Activated CD4-positive, alpha-beta T cell treated with anti-CD3 and anti-CD28 coated beads for 48 hours (primary cell): ENCODE measurements around the gene SFXN5.
"Not testable (repeated sequence)": the region's sequence is repeated elsewhere in the genome, so short reads cannot be mapped to it uniquely, and the experiment has no call there.

Experiments
- DNase-seq: peaks from one replicate; pipeline ENCODE4 v3.0.0-alpha.2; 2020

Gene SFXN5

DNA sequence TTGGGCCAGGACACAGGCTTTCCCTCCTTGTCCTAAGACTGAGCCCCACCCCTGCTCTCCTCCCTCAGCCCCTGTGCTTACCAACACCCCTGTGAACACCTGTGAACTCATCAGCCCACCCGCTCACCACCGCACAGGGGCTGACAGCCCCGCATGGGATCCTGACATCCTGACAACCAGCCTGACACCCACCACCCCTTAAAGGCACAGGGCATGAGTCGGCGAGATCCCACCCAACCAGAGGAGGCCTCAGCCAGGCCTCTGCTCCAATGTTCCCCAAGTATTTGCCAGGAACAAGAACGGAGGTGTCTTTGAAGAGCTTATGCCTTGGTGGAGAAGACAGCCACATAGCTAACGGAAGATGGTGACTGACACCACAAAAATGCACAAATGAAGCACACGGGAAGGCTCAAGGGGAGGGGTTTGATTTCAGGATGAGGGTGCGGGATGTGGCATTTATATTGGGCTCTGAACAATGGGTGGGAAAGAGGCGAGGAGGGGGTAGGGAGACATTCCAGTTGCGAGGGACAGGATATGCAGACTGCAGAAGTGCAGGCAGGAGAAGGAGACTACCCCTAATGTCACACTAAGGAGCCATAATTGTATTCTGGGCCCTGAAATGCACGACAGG, 30.2 kb upstream of the SFXN5 start:
- DNase-seq: no peak

GRCh38 chr2:73100956-73101355, 29.4 kb upstream of the SFXN5 start:
- no peak for DNase-seq

GRCh38 chr2:73099486-73099885, 28.0 kb upstream of the SFXN5 start:
- DNase-seq: no peak

DNA sequence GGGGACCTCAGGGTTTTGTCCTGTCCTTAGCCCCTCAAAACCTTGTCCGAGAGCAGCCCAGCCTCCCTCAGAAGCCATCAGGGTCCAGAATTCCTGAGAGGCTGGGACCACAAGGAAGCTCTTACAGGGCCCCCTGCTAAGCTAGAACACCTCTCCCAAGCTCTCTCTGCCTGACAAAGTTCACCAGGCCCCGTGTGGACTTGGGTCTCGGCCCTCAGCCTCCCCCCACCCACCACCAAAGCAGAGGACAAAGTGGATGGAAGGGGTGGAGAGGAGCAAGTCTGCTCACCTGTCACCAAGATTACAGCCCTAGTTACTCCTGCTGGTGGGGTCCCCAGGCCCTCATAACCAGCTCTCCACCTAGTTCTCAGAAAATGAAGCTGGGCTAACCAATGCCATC, 24.4 kb upstream of the SFXN5 start:
- DNase-seq: no peak

DNA sequence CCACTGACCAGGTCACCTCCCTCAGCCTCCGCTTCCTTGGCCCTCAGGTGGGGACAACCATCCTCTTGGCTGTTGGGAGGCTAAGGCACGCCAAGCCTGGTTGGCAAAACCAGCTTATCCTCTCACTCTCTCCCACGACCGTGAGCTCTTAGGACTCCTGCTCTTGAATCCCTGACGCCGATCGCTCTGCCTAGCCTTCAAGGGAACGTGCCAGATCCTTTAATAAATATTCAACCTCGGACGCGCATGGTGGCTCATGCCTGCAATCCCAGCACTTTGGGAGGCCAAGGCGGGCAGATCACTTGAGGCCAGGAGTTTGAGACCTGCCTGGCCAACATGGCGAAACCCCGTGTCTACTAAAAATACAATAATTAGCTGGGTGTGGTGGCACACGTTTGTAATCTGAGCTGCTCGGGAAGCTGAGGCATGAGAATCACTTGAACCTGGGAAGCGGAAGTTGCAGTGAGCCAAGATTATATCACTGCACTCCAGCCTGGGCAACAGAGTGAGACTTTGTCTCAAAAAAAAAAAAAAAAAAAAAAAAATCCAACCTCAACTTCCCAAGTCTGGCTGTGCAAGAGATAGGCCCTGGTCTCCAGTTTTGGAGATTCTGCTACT, 22.2 kb upstream of the SFXN5 start:
- DNase-seq: not testable (repeated sequence)

GRCh38 chr2:73092146-73092783, 20.8 kb upstream of the SFXN5 start:
- DNase-seq: no peak

GRCh38 chr2:73091696-73092095, 20.2 kb upstream of the SFXN5 start:
- DNase-seq: no peak

DNA sequence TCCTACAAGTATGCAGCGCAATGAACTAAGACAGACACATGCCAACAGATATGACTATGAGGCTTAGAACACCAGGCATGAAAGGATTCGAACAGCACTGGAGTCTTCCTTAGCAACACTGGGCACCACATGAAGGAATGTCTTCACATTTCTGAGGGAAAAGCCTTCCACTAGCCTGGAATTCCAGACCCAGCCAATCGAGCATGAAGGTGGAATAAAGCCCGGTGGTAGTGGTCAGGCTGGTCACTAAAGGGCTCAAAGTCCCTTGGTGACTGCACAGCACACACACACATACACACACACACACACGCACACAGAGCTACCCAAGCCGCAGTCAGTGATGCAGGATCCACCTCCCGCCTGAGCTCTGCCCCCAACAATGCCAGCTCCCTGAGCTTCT, 19.7 kb upstream of the SFXN5 start:
- no peak for DNase-seq

GRCh38 chr2:73089270-73090030, 17.9 kb upstream of the SFXN5 start:
- DNase-seq: no peak

DNA sequence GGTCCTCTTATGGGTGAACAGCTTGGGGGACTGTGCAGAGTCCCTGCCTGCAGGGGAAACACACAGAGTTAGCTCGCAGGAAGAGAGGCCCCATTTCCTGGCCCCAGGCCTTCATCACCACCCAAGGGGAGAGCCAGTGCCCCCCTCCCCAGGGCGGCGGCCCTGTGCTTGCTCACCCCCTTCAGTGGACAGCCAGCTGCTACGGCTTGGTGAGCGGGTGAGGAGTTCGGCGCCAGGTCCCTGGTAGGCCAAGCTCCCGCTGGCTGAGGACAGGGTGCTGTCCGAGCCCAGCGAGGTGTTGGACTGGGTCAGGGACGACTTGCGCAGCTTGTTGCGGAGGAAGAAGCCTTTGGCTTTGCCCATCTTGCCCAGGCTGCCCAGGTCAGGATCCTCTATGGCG, 17.2 kb upstream of the SFXN5 start:
- DNase-seq: no peak

DNA sequence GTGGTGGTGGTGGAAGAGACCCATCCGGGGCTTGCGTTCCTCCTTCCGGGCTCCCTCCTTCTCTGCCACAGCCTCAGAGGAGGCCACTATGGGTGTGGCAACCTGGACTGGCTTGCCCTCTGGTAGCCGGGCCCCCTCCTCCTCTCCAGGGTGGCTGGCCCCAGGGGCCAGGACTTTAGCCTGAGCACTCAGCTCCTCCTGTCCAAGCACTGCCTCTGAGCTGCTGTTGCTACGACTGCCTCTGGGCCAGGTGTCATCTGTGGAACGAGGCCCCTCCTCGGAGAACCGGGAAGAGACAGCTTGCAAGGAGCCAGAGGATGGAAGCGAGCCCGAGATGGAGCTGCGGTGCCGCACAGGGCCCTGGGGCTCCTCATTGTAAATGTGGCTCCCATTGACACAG, 16.7 kb upstream of the SFXN5 start:
- DNase-seq: no peak

DNA sequence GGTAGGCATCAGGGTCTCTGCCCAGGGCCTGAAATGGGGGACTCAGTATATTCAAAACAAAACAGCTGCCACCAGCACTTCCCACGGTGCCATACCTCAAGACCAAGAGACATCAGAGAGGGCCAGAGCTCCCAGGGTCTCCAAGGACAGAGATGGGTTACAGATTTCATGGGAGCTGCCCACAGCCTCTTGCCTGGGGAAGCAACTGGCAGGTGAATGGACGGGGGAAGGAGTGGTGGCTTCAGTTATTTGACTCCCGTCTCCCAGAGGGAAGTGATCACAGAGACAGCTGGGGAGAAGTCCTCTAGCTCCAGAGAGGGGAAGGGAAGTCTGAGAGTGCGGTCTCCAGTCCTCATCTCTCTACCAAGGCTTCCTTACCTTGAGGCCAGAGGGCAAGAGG, 15.8 kb upstream of the SFXN5 start:
- no peak for DNase-seq

- DNase-seq: peak; percentile 90
Measured at GRCh38 chr2:73085691-73086090, 14.2 kb upstream of the SFXN5 start.

DNA sequence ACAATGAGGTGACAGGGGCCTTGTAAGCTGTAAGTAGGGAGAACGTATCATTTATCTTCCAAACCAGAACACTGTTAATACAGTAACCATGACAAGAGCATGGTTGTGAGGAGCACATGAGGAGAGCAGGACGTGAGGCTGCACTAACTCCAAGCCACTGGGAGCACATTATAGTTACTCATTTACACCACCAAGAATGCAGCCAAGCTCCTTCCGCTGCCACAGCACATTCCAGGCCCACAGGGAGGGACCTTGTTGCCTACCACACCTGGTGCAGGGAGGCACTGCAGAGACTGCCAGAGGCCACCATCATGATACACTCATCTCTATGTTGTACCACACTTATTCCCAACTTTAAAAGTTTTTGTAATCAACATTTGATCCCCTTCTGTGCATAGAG, 13.5 kb upstream of the SFXN5 start:
- no peak for DNase-seq

- DNase-seq: no peak
Measured at GRCh38 chr2:73083886-73084800, 12.6 kb upstream of the SFXN5 start.

GRCh38 chr2:73082523-73083410, 11.3 kb upstream of the SFXN5 start:
- DNase-seq: no peak

DNA sequence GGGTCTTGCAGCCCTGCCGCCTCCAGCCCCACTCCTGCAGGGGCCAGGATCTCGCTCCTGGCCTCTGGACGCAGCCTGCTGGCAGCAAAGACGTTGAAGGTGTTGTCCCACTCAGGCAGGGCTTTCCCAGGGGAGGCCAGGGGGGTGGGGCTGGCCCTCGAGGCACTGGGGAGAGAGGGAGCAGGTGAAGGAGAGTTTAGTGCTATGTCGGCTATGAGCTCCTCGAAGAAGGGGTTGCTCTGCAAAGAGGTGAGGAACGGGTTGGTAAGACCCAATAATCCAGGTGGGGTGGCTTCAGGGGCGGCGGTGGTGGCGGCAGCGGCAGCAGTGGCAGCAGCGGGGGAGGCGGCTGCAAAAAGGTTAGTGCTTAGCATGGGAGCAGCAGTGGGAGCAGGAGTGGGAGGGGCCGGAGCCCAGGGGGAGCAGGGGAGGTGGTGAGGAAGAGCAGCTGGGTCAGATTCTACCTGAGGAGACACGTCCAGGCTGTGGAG, 9.7 kb upstream of the SFXN5 start:
- DNase-seq: no peak

DNA sequence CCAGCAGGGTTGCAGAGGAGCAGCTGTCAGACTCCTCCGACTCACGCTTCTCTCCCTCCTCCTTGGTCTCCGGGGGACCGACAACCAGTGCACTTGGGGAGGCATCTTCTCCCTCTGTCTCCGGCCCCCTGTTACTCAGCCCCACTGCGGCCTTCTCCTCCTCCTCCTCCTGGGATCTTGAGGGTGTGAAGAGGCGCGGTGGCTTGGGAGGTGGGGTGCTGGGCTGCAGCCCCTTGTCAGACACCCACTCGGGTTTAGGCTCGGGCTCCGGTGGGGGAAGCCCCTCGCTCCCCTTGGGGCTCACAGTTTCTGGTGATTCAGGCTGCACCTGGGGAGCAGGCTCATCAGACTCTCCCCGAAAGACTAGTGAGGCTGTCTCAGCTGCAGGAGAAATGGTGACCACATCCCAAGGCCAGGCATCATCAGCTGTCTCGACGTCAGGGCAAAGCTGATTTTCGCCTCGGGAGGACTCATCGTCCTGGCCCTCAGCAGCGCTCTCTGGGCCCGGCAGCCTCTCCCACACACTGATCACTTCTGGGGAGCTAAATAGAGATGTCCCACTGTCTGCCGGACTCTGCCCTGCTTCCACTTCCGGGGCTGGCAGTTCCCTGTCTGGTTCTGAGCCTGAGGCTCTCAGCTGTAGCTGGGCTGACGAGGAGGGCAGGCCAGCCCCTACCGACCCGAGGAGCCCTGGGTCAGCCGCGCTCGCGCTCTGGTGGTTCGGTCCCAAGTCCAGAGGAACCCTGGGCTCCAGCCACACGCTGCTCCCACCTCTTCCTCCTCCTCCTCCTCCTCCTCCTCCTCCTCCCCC, 9.0 kb upstream of the SFXN5 start:
- no peak for DNase-seq

GRCh38 chr2:73079636-73080035, 8.1 kb upstream of the SFXN5 start:
- DNase-seq: no peak
